Activated CD8-positive, alpha-beta memory T cell treated with anti-CD3 and anti-CD28 coated beads, Interleukin-2, amount 50 U/mL, for 1 hour (primary cell): ENCODE measurements around the gene GFER.

Source experiments
- DNase-seq: peaks from one replicate; pipeline ENCODE4 v3.0.0-alpha.2; 2020; ENCODE audit errors: extremely low read depth

Gene GFER

DNA sequence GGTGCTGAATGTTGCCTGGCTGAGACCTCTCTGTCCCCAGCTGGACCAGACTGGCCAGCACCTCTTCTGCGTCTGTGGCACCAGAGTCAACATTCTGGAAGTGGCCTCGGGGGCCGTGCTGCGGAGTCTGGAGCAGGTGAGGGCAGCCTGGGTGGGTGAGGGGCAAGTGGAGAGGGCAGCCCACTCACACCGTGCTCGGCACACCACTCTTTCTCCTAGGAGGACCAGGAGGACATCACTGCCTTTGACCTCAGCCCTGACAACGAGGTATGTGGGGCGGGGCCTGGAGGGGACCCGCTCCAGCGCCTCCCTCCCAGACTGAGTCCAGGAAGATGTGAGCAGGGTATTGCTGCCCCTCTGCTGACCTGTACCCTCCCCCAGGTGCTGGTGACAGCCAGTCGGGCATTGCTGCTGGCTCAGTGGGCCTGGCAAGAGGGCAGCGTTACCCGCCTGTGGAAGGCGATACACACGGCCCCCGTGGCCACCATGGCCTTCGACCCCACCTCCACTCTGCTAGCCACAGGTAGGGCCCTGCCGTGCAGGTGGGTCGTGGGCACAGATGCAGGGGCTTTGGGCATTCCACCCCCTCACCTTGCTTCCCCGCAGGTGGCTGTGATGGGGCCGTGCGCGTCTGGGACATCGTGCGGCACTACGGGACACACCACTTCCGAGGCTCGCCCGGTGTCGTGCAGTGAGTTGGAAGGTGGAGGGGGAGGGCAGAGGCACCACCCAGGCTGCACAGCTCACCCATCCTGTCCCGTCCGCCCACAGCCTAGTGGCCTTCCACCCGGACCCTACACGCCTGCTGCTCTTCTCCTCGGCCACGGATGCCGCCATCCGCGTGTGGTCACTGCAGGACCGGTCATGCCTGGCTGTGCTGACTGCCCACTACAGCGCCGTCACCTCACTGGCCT lies 9.6 kb upstream of the GFER start:
- DNase-seq: no peak

DNA sequence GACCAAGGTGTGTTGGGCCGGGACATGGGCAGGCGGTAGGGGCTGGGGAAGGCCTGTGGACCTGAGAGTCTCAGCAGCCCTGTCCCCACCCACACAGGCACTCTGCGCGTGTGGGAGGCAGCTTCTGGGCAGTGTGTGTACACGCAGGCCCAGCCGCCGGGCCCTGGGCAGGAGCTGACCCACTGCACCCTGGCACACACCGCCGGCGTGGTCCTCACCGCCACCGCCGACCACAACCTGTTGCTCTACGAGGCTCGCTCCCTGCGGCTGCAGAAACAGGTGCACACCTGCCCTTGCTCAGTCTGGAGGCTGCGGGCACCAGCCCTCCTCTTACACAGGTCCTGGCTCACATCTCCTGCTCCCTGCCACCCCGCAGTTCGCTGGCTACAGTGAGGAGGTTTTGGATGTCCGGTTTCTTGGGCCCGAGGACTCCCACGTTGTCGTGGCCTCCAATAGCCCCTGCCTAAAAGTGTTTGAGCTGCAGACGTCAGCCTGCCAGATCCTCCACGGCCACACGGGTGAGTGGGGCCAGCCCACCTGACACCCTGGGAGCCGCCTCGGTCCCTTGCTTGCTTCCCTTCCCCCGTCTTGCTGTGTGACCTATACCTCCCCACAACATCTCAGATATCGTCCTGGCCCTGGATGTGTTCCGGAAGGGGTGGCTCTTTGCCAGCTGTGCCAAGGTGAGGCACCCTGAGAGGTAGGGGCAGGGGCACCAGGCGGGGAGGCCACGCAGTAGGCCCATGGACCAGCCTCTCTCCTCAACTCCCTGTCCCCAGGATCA lies 8.4 kb upstream of the GFER start:
- no peak for DNase-seq

DNA sequence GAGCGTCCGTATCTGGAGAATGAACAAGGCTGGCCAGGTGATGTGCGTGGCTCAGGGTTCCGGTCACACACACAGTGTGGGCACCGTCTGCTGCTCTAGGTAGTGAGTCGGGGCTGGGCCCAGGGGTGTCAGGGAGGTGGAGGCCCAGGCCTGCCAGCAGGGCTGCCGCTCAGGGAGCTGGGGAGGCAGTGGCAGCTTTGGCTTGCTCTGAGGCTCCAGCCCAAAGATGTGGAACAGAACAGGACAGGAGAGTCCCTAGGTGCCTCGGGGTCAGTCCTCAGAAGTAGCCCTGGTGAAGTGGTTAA lies 7.8 kb upstream of the GFER start:
- DNase-seq: no peak

DNA sequence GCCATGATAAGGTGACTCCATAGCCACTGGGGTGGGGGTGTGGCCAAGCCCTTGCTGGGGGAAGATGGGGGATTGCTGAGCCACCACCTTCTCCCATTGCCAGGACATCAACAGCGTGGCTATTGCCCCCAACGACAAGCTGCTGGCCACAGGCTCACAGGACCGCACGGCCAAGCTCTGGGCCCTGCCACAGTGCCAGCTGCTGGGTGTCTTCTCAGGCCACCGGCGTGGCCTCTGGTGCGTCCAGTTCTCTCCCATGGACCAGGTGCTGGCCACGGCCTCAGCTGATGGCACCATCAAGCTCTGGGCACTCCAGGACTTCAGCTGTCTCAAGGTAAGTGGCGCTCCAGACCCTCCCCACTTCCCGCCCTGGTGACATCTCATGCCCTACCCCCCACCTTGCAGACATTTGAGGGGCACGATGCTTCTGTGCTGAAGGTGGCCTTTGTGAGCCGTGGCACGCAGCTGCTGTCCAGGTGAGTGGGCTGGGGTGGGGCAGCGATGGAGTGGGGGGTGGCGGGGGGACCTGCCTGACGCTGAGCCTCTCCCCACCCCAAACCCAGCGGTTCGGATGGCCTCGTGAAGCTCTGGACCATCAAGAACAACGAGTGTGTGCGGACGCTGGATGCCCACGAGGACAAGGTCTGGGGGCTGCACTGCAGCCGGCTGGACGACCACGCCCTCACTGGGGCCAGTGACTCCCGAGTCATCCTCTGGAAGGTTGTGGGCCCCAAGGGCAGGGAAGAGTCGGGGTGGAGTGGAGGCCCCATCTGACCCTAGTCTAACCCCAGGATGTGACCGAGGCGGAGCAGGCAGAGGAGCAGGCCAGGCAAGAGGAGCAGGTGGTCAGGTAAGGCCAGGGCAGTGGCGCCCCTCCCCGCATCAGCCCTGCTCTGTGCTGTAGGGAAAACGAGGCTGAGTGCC lies 6.8 kb upstream of the GFER start:
- no peak for DNase-seq

DNA sequence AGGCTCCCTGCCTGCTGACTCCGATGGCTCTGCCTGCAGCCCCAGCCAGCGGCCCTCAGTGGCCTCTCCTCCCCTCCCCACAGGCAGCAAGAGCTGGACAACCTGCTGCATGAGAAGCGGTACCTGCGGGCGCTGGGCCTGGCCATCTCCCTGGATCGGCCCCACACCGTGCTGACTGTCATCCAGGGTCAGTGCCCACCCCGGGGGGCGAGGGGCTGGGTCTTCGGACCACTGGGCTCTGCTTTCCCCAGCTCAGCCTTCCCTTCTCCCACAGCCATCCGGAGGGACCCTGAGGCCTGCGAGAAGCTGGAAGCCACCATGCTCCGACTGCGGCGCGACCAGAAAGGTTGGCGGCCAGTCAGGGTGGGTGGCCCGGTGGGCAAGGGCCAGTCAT lies 6.1 kb upstream of the GFER start:
- no peak for DNase-seq

DNA sequence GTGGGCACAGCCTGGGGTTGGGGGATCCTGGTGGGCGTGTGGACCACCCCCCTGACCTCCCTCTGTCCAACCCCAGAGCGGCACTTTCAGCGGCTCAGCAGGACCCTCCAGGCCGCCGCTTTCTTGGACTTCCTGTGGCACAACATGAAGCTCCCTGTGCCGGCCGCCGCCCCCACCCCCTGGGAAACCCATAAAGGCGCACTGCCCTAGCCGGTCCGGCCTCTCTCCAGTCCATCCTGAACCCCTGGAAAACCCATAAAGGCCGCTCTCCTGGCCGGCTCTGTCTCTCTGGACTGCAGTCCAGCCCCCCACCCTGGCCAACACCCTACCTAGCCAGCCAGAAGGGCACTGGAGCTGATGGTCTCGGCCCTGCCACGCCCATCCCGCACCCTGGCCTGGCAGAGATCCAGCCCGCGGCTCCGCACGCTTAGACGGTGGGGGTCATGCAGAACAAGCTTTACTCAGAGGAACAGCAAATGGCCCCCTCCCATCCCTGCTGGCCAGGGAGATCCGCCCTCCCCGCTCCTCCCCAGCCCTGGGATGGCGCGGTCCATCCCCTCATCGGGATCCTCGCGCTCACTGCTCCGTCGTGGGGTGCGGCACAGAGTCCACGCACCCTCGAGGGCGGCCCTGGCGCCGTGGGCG lies 5.4 kb upstream of the GFER start:
- DNase-seq: no peak

DNA sequence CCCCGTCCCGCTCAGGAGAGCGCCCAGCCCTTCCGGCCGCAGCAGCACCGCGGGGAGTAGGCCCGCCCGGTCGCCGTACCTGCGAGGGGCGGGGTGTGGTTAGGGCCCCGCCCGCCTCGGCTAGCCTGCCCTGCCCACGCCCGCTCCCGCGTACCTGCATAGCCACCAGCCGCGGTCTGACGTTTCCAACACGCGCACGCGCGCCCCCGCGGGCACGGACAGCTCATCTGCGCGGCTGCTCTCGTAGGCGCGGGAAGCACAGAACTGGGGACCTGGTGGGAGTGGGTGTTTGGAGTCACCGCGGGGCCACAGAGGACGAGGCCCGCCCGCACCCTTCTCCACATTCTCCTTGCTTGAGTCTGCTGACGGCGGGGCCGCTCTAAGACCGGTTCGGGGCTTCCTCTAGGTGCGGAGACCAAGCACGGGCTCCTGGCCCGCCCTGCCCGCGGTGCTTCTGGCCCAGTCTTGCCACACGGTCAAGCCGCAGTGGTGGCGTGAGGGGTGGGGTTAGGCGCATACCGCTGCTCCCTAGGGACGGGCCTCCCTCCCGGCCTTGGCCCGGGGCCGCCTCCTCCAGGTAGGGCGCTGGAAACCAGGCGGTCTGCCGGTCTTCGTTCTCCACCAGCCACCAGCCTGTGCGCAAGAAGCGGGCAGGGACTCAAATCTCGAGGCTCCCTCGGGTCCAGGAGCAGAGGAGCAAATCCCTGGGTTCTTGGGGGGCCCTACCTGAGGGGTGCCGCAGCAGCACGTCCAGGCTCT lies 4.5 kb upstream of the GFER start:
- DNase-seq: no peak

DNA sequence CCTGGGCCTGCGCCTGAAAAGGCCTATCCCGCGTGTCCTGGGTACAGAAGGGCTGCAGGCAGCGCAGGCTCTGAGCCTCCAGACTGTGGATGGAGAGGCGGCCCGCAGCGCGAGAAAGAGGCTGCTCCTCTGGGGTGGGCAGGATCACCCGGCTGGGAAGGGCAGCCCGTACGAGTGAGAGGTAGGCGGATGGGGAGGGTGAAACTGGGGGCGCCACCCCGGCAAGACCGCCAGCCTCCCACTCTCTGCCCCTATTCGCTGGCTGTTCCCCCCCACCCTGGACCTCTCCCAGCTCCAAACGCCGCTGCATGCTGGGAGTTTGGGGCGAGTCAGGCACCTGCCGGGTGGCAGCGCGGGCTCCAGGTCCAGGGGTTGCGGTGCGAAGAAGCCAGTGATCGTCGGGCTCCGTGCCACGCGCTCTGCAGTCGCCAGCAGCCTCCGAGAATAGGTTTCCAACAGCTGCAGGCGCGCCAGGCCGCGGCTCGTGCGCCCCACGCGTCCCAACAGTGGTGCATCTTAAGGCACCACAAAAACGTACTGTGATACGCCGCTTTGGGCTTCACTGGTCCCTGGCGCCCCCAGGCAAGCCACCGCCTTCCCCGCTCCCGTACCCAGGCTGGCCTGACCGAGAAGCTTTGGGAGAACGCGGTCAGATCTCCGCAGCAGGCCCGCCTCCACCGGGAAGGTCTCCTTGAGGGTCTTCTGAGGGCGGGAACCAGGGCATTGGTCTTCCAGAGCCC lies 3.8 kb upstream of the GFER start:
- DNase-seq: no peak

DNA sequence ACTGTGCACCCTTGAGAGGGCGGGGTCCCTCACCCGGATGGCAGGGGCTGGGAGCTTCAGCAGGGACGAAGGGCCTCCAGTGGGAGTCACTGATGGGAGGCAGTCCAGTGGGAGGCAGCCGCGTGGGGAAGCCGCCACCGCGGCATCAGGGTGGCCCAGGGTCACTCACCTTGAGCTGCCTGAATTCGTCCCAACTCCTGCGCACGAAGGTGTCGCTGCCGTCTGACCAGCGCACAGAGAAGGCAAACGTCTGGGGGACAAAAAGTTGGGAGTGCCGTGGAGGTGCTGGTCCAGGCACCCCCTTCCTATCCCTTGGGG lies 3.3 kb upstream of the GFER start:
- no peak for DNase-seq

DNA sequence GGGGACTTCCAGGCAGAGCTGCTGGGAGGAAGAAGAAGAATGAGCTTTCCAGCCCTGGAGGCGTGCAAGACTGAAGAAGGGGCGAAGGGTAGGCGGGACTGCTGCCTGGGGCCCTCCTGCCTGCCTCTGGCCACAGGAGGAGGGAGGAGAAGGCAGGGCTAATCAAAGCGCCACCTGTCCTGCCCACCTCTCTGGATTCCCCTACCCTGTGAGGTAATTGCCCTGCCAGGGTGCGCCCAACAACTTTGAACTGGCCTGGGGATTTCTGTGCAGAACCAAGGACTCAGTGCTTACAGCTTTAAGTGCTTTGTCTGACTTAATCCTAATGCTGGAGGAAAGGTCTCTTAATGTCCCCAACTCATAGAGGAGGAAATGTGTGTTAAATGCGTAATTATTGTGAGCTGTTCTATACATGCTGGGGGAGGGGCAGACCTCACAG lies 2.6 kb upstream of the GFER start, which contains the start of gene NOXO1:
TSS of gene NOXO1 (minus strand) at position 72 of the 439 bp plus-strand sequence. CDS start 290 bp downstream, outside the sequence.
- DNase-seq: no peak

DNA sequence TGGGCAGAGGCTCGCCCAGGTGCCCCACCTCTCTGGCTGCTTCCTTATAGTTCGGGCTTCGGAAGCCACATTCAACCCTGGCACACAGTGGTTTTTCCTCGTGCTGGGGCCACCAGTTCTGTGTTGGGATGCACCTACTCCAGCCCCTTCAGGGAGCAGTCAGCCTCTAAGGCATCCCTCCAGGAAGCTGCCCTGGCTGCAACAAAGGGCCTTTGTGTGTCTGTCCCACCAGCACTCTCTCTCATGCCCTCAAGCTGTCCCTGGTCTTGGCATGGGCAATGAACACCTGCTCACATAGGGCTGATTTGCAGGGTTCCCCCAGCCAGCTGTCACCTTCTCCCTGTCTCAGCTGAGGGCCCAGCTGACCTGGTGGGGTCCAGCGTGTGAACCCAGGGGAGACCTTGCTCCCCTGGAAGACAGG lies 2.0 kb upstream of the GFER start:
- DNase-seq: no peak

DNA sequence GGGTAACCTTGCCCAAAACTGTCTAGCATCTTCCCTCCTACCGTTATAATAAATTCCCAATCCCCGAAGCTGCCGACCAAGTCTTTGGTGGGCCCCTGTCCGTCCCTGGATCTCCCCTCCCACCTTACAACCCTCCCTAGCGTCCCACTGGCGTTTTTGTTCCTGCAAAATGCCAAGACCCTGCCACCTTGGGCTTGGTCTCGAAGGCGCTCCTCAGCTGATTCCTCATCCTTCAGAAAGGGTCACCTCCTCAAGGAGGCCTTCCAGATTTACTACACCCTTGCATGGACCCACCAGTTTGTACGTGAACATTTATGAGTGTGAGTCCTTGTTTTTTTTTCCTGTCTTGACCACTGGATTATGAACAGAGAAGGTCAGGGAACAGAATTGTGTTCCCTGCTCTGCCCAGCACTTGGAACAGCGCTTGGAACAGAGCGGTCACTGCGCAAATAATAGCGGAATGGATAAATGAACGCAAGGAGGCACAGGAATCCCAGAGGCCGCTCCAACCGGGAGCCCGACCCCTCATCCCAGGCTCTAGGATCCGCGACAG lies 926 bp upstream of the GFER start:
- DNase-seq: no peak

DNA sequence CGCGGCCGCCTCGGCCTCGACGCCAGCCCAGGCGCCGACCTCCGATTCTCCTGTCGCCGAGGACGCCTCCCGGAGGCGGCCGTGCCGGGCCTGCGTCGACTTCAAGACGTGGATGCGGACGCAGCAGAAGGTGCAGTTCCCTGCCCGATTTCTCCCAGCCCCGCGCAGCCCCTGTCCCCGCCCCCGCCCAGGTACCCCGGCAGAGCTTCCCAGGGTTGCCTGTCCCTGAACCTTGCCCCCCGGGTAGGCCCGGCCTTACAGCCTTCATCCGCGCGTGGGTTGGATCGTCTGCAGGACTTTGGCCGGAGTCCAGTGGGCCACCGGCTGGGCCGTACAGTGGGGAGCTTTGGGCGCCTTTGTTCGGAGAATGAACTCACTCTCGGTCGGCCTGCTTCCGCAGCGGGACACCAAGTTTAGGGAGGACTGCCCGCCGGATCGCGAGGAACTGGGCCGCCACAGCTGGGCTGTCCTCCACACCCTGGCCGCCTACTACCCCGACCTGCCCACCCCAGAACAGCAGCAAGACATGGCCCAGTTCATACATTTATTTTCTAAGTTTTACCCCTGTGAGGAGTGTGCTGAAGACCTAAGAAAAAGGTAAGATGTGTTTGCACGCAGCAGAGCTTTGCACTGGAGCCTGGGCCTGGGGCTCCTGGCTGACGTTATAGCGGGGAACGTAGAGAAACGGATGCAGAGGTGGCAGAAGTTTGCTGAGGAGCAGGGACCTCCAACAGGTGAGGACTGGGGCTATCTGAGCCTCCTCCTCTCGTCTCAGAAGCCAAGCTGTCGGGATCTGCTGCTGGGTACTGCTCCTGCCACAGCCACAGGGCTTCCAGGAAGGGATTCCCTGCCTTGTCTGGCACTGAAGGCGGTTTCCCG lies 593 bp downstream of the GFER start:
- DNase-seq: no peak

DNA sequence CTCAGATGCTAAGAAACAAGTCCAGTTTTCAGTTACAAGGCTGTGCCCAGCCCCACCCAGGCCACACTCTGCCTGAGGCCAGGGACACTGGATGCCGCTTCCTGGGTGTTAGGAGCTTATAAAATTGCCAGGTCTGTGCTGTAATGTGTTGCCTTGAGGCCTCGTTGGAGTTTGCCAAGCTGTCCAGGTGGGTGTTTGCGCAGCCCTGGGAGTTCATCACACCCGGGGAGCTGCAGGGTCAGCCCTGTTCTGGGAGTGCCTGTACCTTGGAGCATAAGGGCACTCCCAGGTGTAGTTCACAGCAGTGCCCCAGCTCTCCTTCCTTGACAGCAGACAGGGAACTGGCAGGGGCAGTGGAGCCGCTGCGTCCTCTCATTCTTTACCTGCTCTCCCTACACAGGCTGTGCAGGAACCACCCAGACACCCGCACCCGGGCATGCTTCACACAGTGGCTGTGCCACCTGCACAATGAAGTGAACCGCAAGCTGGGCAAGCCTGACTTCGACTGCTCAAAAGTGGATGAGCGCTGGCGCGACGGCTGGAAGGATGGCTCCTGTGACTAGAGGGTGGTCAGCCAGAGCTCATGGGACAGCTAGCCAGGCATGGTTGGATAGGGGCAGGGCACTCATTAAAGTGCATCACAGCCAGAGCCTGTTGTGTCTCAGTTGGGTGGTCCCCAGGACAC lies 1.6 kb downstream of the GFER start:
- no peak for DNase-seq

DNA sequence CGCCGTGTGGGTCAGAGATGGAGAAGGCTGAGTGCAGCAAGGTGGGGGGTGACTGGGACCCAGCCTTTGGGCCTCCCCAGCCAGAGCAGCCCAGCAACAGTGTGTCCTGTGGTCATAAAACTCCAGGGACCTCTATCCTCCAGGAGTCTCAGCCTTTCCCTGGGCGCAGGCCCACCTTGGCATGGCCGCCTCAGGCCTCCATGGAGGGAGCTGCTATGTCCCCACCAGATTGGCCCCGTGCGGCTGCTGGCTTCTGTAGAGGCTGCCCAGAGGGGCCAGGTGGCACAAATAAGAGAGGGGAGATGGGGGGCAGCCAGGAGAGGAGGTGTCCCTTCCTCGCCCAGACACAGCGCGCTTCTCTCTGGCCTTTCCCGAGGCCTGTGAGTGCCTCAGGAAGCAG lies 3.2 kb downstream of the GFER start:
- no peak for DNase-seq

DNA sequence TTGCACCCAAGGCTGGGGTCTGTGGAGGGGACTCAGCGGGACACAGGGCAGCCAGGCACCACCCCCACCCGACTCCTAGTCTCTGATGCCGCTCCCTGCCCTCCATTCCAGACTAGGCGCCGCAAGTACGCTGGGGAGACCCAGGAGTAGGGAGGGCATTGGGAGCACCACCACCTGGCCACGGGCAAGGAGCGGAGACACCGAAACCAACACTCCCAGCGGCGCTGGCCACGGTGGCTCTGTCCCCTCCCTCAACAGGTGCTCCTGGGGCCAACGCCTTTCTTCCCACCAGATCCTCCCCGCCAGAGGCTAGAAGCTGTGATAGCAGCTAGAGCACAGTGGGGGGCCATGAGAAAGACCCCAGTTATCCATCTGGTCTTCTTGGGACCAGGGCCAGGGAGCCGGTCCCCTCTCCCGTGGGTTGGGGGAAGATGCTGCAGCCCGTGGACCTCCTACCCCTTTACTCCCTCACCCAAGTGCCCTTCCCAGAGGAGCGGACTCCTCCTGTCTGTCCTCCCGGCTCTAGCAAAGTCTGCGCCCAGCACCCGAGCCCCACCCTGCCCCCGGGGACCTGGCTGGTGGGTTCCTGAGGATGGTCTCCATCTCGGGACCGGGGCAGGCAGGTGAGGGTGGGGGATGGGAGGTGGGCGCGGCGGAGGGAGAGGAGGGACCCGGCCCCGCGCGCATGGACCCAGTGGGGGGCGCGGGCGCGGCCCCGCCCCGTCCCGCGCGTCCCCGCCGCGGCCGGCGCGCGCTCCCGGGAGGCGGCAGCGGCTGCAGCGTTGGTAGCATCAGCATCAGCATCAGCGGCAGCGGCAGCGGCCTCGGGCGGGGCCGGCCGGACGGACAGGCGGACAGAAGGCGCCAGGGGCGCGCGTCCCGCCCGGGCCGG lies 5.5 kb downstream of the GFER start, which contains the start of gene SYNGR3:
TSS of gene SYNGR3 (plus strand) at position 762 of the 892 bp plus-strand sequence. CDS start 133 bp downstream, outside the sequence.
- no peak for DNase-seq

DNA sequence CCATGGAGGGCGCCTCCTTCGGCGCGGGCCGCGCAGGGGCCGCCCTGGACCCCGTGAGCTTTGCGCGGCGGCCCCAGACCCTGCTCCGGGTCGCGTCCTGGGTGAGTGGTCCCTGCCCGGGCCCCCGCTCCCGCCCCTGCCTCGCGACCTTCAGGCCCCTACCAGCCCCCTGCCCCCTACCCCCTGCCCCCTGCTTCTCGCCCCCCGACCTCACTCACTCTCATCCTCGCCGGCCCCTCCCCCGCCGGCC lies 6.0 kb downstream of the GFER start:
- DNase-seq: no peak
